Activated CD8-positive, alpha-beta memory T cell treated with anti-CD3 and anti-CD28 coated beads for 48 hours (primary cell): ENCODE results near the gene ABCC11.

Experiments
- DNase-seq, 3 experiments: peaks; one replicate each; pipeline ENCODE4 v3.0.0-alpha.2; 2020; ENCODE audit warnings: low read depth in 2 of 3, low spot score in 2 of 3

The ABCC11 gene

DNA sequence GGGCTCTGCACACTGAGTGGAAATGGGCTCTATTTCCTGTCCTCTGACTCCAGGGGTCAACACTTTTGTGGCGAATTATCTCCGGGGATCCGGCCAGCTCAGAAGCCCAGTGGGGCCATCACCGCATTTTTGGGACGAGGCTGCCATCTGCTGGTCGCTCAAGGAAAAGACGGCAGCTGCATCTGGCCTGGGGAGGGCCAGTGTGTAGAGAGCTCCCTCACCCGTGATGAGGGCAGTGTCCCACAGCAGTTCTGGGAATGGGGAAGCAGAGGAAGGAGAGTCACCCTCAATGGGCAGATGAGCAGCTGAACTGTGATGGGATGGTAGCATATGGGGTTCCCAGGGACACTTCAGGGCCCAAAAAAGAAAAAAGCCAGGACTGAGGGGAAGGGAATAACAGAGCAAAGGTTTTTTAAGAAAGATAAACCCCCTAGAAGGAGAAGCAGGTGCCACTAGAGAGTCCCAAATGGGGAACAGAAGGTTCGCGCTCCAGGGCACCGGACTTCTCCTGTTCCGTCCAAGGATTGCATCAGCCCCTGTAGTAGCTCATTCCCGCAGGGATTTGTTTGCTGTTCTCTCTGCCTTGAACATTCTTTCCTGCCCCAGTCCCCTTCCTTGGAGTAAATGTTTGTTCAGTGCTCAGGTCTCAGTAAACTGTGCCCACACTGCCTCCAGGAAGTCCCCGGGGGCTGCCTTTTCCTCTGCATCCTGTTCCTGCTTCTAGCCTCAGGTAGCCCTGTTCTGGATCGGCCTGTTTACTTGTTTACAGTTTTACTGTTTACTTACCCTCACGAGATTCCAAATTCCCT lies 82.2 kb downstream of the ABCC11 start:
- DNase-seq = peak; percentile 45 to 60 (median 54)

DNA sequence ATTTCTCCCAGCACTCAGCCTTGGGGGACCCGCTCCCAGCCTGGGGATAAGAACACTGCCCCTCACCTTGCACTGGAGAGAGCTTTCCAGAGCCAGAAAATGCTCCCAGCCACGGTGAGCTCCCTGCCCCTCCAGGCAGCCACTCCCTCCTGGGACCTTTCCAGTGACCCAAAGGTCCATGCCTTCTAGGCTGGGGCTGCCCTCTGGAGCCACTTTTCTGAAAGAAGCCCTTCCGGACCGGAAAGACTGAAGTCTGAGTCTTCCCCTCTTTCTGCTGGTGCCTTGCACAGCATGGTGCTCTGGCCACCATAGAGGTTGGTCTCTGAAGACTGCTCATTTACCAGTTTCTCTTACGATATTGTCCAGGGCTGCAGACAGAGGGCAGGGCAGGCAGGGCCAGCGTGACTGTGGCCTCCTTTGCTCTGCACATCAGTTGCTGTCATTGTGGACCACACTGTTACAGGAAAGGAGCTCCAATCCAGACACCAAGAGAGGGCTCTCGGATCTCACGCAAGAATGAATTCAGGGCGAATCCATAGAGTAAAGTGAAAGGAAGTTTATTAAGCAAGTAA lies 84.4 kb downstream of the ABCC11 start:
- no peak for DNase-seq

DNA sequence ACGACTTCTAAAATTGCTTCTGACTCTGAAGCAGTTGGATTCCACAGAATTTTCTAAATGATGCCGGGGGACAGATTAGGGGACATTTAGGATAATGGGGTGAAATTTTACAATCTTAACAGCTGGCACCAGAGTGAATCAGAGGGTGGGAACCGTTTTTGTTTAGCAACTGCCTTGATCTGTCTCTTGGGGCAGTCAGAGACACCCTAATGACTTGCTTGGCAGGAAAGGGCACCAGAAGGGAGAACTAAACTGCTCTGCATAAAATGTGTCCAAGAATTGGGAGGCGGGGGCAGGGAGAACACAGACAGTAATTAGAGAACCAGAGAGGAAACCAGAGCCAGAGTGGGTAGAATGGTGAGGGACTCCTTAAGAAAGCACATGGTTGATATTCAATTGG lies 85.4 kb downstream of the ABCC11 start:
- DNase-seq = no peak

GRCh38 chr16:48160575-48160974 lies 86.8 kb downstream of the ABCC11 start:
- no peak for DNase-seq

DNA sequence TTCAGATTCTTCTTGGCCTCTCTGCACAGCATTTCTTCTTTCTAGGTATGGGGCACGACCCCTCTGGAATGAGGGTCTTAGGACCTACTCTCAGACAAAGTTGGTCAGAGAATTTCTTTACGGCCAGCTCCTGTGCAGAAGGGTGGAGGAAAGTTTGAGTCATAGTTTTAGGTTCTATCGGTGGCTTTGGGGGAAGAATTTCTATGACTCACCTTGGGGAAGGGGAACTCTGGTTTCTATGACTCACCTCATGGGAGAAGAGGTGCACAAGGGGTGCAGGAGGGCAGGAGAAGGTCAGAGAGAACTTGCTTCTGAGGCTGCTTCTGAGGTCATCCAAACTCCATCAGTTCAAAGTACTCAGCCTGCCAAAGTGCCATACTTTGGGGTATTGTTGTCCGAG lies 89.0 kb downstream of the ABCC11 start:
- peak; percentile 9 to 24 (median 12) for DNase-seq

DNA sequence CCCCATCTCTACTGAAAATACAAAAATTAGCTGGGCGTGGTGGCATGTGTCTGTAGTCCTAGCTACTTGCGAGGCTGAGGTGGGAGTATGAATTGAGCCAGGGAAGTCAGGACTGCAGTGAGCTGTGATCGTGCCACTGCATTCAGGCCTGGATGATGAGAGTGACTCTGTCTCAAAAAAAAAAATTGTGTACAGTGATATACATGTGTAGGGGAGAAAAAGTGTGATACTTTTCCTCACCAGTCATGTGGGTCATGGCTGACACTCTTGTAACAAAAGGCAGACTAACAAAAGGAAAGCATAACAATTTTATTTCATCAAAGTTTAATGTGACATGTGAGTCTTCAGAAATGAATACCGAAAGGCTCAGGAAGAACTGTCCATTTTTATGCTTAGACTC lies 89.5 kb downstream of the ABCC11 start:
- no peak for DNase-seq

- no peak for DNase-seq
Observed at GRCh38 chr16:48157302-48157701, 90.0 kb downstream of the ABCC11 start.

- DNase-seq = peak; percentile 56 to 91 (median 82)
Observed at GRCh38 chr16:48156790-48157209, 90.5 kb downstream of the ABCC11 start.

- no peak for DNase-seq
Observed at GRCh38 chr16:48155926-48156789, 91.2 kb downstream of the ABCC11 start, which contains the start of gene ABCC12. ABCC12 (minus strand) TSS chr16:48155993; CDS start chr16:48146424, 9,569 bp downstream.

DNA sequence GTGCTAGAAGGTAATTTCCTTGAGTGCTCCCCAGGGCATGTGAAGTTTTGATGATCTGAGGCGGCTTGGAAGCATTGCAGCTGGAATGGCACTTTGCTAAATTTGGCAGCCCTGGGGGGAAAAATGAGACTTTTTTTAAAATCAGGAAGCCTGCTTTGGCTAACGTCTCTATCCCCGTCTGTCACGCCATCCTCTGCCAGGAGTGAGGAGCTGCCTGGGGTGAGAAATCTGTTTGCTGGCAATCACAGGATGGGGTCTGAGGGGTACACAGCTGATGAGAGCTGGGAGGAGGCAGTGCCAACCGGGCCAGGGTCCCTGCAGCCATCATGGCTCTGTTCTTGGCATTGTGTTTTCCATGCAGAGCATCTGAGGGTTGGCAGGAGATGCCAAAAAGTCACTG lies 93.6 kb downstream of the ABCC11 start:
- no peak for DNase-seq

- DNase-seq = no peak
Observed at GRCh38 chr16:48152226-48152625, 95.1 kb downstream of the ABCC11 start.

DNA sequence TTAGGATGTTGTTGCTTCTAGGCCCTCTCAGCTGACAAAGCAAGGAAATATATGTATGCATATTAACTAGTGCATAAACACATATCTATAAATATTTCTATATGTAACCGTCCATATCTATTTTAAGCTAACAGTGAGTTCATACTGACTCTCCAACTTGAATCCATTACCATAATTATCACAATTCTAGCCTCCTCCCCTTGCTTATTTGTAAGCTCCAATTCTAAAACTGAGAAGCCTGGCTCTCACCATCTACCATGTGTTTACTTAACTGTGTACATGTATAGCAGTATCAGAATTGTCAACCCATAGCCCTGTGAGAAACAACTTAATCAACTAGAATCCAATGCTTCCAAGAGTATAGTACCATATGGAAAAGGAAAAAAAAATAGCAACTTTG lies 96.6 kb downstream of the ABCC11 start:
- DNase-seq = no peak

- DNase-seq = no peak
Observed at GRCh38 chr16:48146710-48147109, 100.6 kb downstream of the ABCC11 start.

DNA sequence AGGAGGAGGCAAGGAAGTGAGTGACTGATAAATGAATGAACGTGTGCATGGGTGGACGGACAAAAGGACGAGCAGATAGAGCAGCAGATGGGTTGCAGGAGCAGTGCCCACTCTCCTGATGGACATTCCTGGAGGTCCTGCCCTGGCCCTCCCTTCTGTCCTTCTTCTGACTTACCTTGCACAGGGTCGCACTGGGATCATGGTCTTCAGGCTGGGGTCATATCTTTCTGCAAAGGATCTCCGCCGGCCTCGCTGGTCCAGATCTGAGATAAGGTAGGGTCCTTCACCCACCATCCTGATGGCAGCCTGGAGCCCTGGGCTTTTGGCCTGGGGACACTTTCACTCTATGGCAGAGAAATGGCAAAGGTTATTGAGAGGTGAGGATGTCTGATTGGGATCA lies 101.2 kb downstream of the ABCC11 start:
- no peak for DNase-seq

DNA sequence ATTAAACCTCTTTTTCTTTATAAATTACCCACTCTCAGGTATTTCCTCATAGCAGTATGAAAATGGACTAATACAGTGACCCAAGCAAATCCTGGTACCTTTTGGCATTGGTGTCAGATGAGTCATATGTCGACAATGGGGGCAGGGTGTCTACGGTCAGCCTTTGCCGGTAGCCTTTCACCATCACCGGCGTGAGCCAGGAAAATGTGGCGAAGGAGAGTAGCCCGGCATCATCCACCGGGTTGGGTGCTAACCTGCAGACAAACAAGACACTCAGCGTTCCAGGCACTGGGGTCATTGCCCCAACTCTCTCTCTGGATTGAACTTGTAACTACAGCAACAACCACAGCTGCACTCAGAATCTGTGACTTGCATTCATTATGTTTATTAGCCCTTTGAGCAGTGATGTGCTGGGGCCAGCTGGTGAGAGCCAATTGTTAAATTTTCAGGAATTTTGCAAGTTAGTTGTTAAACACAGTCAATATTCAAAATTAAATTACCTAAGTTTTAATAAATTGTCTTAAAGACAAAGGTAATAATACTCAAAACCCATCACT lies 103.4 kb downstream of the ABCC11 start:
- DNase-seq = no peak

DNA sequence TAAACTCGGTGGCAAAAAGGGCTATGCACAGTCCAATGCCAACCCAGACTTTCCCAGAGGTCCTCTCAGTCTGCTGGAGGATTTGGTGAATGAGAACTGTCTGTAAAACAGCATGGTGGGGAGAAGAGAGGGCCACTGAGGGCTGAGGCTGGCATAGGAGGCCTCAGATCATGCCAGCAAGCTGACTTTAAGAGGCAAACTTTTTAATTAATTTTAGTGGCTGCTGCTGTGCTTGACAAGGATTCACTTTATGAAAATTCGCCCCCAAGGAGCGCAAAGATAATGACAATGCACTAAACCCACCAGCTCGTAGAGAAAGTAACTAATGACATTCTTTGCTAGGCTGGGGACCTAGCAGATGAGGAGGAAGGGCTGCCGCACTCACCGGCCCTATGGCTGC lies 106.5 kb downstream of the ABCC11 start:
- DNase-seq = no peak

DNA sequence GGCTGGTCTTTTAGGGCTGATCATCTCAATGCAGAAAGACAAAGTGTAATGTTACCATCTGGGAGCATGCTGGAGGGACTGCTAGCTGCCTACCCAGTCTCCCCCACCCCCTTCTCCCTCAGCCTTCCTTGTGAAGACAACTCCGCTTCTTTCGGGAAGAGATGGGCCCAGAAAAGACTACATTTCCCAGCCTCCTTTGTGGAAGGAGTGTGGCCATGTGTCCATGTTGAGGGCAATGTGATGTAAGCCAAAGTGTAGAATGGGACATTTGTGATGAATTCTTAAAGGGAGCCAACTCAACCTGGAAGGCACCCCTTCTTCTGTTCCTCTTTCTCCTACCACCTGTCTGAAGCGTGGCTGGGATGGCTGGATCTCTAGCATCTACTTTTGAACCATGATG lies 107.8 kb downstream of the ABCC11 start:
- DNase-seq = no peak

DNA sequence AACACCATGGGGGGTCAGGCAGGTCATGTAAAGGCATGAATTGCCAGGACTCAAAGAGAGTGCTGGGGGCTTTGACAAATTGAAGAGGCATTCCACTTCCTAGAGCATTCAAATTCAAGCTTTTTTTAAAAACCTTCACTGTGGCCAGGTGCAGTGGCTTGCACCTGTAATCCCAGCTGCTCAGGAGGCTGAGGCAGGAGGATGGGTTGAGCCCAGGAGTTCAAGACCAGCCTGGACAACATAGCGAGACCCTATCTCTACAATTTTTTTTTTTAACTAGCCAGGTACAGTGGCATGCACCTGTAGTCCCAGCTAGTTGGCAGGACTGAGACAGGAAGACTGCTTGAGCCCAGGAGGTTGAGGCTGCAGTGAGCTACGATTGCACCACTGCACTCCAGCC lies 108.8 kb downstream of the ABCC11 start:
- DNase-seq = no peak

DNA sequence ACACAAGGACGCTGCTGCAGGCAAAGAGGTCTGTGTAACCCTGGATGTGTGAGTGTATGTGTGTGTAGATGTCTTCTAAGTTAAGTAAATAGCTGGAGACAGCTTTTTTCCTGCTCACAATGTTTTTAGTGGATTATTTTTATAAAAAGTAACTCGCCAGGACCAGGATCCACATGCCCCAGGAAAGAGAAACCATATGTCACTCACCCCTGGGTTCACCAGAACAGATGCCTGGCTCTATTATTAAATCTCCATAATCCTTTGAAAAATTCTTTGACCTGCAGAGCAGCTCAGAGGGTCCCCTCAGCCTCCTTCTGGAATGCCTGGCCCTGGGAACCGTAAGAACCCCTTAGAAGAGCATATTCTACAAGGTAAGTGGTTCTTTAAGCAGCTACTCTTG lies 109.5 kb downstream of the ABCC11 start:
- no peak for DNase-seq

- no peak for DNase-seq
Observed at GRCh38 chr16:48136547-48137360, 110.6 kb downstream of the ABCC11 start.
